GM19463 (cell line): ENCODE data around the gene EXOC2.

ENCODE experiments used
- ATAC-seq: cut with Tn5 transposase; IDR thresholded peaks from one replicate; pipeline ENCODE4 v1.9.1; 2021; ENCODE audit warnings: mild to moderate bottlenecking, moderate library complexity; ENCODE audit not compliant: unreplicated experiment

Gene EXOC2, protein sequence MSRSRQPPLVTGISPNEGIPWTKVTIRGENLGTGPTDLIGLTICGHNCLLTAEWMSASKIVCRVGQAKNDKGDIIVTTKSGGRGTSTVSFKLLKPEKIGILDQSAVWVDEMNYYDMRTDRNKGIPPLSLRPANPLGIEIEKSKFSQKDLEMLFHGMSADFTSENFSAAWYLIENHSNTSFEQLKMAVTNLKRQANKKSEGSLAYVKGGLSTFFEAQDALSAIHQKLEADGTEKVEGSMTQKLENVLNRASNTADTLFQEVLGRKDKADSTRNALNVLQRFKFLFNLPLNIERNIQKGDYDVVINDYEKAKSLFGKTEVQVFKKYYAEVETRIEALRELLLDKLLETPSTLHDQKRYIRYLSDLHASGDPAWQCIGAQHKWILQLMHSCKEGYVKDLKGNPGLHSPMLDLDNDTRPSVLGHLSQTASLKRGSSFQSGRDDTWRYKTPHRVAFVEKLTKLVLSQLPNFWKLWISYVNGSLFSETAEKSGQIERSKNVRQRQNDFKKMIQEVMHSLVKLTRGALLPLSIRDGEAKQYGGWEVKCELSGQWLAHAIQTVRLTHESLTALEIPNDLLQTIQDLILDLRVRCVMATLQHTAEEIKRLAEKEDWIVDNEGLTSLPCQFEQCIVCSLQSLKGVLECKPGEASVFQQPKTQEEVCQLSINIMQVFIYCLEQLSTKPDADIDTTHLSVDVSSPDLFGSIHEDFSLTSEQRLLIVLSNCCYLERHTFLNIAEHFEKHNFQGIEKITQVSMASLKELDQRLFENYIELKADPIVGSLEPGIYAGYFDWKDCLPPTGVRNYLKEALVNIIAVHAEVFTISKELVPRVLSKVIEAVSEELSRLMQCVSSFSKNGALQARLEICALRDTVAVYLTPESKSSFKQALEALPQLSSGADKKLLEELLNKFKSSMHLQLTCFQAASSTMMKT

GRCh38 chr6:692858-693722 is at the start of gene EXOC2:
EXOC2 (minus strand) TSS chr6:693139; CDS start chr6:637818, 55,321 bp downstream.
- ATAC-seq: peak; percentile 84

DNA sequence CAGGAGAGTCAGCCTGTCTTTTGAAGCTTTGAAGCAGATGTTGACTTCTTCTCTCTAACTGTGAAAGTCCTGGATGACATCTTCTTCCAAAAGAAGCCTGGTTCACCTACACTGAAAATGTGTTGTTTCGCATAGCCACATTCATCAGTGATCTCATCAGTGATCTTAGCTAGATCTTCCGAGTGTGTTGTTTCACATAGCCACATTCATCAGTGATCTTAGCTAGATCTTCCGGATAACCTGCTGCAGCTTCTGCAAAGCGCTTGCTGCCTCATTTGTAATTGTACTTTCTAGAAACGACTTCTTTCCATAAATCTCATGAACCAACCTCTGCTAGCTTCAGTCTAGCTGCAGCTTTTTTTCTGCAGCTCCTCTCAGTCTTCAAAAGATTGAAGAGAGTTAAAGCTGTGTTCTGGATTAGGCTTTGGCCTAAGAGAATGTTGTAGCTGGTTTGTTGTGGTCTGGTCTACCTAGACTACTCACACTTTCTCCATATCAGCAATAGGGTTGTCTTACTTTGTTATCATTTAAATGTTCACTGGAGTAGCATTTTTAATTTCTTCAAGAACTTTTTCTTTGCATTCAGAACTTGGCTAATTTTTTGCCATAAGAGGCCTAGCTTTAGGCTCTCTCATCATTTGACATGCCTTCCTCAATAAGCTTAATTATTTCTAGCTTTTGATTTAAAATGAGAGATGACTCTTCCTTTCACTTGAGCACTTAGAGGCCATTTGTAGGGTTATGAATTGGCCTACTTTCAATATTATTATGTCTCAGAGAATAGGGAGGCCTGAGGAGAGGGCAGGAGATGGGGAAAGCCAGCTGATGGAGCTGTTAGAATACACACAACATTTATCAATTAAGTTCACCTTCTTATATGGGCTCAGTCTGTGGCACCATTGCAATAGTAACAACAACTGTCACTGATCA is 48.7 kb upstream of the EXOC2 start:
- ATAC-seq: no peak

DNA sequence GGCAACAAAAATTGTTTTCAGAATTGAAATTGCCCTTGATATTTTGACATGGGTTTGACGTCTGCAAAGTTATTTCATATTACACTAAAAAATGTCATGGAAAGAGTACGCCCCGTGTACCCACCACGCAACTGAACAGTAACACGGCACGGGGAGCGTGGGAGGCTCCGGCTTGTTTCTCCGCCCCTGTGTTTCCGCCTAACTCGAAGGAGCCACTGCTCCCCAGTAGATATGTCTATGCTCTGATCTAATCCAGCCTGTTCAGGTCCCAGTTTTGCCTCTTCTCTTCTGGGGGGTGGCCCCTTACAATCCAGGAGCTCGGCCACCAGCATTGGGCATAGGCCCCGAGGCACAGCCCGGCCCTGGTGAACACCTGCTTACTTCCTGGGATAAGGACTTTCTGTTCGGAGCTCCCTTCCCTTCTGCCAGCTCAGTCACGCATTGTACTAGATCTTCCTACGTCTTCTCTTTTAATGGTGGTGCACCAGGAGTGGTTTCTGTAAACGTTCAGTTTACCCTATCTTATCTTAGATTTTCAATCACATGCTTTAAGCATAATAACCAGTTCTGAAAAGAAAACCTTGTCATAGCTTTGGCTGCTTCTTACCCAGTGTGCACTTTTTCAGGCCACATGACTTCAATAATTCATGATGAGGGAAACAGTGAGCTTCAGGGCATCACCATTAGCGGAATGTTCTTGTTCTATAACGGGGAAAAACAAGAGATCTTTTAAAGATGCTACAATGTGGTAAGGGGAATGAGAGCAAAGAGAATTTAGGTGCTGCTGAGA is 43.9 kb upstream of the EXOC2 start:
- no peak for ATAC-seq

GRCh38 chr6:733431-734219 is 40.7 kb upstream of the EXOC2 start:
- ATAC-seq: no peak

- ATAC-seq: no peak
Measured at GRCh38 chr6:731924-732323, 39.0 kb upstream of the EXOC2 start.

GRCh38 chr6:729606-730320 is 36.8 kb upstream of the EXOC2 start:
- no peak for ATAC-seq

GRCh38 chr6:727856-728255 is 34.9 kb upstream of the EXOC2 start:
- ATAC-seq: no peak

GRCh38 chr6:723540-723939 is 30.6 kb upstream of the EXOC2 start:
- no peak for ATAC-seq

- no peak for ATAC-seq
Measured at GRCh38 chr6:722608-723007, 29.7 kb upstream of the EXOC2 start.

DNA sequence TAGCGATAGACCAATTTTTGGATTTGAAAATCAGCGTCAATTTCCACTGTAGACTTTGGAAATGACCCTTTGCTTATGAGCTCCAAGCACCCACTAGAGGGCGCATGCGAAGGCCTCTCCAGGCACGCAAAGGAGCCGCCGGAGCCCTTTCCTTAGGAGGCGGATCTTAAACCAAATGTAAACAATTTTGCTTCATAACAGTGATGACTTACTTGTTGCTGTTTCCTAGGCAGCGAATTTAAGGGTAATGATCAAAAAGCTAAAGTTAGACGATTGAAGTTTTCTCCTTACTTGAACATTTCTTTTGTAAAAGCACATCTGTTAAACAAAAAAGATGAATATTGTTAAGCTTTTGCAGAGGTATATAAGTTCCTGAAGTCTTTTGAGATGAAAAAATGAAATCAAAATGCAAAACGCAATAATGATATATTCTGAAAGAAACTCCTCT is 29.2 kb upstream of the EXOC2 start:
- peak; percentile 56 for ATAC-seq

GRCh38 chr6:718345-718744 is 25.4 kb upstream of the EXOC2 start:
- ATAC-seq: no peak

DNA sequence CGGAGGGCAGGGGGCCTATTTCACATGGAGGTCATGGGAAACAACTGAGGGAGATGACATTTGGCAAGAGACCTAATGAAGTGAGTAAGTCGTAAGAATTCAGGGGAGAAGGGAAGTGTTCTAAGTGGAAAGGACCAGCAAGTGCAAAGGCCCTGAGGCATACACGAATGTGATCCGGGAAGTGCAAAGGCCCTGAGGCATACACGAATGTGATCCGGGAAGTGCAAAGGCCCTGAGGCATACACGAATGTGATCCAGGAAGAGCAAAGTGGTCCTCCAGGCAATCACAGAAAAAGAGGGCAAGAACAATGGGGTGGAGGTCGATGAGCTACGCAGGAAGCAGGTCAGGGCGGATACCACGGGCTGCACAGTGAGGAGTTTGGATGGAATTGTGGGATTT is 24.2 kb upstream of the EXOC2 start:
- no peak for ATAC-seq

DNA sequence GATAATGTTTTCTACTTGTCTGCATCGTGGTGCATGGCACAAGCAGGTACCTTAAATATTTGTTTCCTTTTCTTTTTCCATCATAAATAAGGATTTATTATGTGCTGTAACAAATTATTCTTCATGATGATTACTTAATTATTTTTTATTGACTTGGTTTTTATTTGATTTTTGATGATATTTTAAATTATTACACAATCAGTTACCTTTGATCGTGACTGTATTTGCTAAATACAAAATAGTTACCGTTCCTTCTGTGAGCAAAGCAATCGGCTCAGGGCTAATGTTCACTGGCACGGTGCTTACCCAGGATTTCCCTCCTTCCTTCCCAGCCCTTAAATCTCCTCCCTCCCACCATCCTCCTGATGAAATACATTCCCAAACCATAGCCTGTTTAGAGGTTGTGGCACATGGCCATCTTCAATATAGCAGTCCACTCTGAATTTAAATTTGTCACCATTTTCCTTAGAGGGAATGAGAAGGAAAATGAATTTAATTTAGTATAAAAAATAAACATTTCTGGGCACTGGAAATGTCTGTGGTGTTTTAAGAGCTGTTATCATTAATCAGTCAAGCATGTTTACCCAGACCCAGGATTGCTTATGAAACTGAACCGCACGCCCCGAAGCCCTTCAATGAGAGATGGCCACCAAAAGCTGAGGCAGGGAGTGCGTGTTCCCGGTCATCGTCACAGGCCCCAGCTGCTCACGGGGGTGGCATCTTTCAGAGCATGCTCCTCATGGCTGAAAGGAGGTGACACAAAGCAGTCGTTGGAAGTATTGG is 23.0 kb upstream of the EXOC2 start:
- no peak for ATAC-seq

DNA sequence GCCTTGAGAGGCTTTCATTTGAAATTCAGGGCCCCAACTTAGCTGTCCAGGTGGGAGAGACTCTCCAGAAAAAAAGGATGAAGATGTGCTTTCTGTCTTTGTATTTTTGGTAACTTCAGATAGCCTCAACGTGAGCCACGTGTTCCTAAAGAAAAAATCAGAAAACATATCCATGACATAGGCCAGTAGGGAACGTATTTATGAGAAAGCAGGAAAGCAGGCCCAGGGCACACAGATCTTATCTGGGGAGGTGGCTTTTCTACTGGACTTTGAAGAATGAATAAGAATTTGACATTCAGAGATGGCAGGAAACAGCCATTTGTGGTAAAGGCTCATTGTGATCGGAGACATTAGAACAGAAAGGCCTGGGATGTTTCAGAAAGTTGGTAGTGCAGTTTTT is 21.2 kb upstream of the EXOC2 start:
- ATAC-seq: no peak

- ATAC-seq: no peak
Measured at GRCh38 chr6:713351-713750, 20.4 kb upstream of the EXOC2 start.

GRCh38 chr6:712805-713204 is 19.9 kb upstream of the EXOC2 start:
- no peak for ATAC-seq

DNA sequence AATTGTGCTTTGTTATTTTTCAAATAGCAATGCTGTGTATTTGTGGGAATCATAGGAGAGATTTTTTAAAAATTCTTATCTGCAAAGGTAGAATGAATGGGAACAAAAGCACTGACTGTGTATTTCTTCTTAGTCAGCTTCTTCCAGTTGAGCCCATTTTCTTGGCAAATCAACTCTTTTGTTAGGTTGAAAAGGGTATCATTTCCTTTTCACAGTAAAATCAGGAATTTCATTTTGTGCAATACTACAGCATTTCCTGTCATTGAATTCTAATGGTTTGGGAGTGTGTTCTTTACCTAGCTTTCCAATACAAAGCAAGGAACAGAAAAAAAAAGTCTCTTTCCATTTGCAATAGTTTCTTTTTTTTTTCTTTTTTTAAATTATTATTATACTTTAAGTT is 19.0 kb upstream of the EXOC2 start:
- no peak for ATAC-seq
